HUES64 (cell line): ENCODE measurements around the gene NR2C1.

Experiments
- H3K27ac ChIP-seq: 2 replicates; pipeline ENCODE4 v1.7.0; 2013; ENCODE audit warnings: low read depth, low read length, inconsistent platforms
- H3K27me3 ChIP-seq: 2 replicates; pipeline ENCODE4 v1.6.1; 2013; ENCODE audit warnings: mild to moderate bottlenecking, low read length; ENCODE audit not compliant: insufficient read depth
- H3K36me3 ChIP-seq: 2 replicates; pipeline ENCODE4 v1.6.1; 2013; ENCODE audit warnings: mild to moderate bottlenecking, low read length; ENCODE audit not compliant: insufficient read depth
- H3K4me1 ChIP-seq: 2 replicates; pipeline ENCODE4 v1.6.1; 2013; ENCODE audit warnings: mild to moderate bottlenecking, low read length, moderate library complexity; ENCODE audit not compliant: insufficient read depth
- H3K4me3 ChIP-seq: 2 replicates; pipeline ENCODE4 v1.5.1; 2013; ENCODE audit warnings: mild to moderate bottlenecking, low read length, moderate library complexity
- H3K9ac ChIP-seq: 2 replicates; pipeline ENCODE4 v1.6.1; 2013; ENCODE audit warnings: mild to moderate bottlenecking, low read depth, low read length
- H3K9me3 ChIP-seq: 2 replicates; pipeline ENCODE4 v1.6.1; 2013; ENCODE audit warnings: low read depth, low read length; ENCODE audit not compliant: insufficient read depth
- WGBS: fragments of 150-250, 120-280 bp; methylation state at CpG from one replicate; pipeline ENCODE4 v1.1.7; 2013; ENCODE audit warnings: missing lambda C conversion rate; 5-methylcytosine and 5-hydroxymethylcytosine counted together

NR2C1 gene

DNA sequence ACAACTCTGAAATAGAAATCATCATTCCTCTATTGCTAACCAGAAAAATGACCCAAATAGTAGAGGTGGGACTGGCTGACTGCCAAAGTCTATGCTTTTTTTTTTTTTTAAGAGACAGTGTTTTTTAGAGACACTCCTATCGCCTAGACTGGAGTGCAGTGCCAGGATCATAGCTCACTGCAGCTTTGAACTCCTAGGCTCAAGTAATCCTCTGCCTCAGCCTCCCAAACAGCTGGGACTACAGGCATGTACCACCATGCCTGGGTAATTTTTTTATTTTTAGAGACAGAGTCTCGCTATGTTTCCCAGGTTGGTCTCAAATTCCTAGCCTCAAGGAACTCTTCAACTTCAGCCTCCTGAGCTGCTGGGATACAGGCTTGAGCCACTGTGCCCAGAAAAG lies 19.2 kb downstream of the NR2C1 start:
- H3K27me3 ChIP-seq = no peaks in the 10 kb centered on the region

GRCh38 chr12:95051241-95051640 lies 22.2 kb downstream of the NR2C1 start:
- H3K9ac ChIP-seq = no peak overlapping the region
- H3K4me1 ChIP-seq = no peaks in the 10 kb centered on the region
- H3K27me3 ChIP-seq = no peaks in the 10 kb centered on the region
- peaks cover 92% of the 10 kb centered on the region for H3K36me3 ChIP-seq
- WGBS = 92% methylated on average over 4 of the region's 4 CpGs
- H3K27ac ChIP-seq = no peak overlapping the region
- H3K4me3 ChIP-seq = no peak overlapping the region
- H3K9me3 ChIP-seq = no peaks in the 10 kb centered on the region

More for the DNA sequence above, 19.2 kb downstream of the NR2C1 start:
- H3K9ac ChIP-seq = no peak overlapping the region
- peaks cover 92% of the 10 kb centered on the region for H3K36me3 ChIP-seq
- no peaks in the 10 kb centered on the region for H3K4me1 ChIP-seq
- no peak overlapping the region for H3K4me3 ChIP-seq
- H3K27ac ChIP-seq = no peak overlapping the region
- no peaks in the 10 kb centered on the region for H3K9me3 ChIP-seq
- 91% methylated on average over 2 of the region's 2 CpGs for WGBS

DNA sequence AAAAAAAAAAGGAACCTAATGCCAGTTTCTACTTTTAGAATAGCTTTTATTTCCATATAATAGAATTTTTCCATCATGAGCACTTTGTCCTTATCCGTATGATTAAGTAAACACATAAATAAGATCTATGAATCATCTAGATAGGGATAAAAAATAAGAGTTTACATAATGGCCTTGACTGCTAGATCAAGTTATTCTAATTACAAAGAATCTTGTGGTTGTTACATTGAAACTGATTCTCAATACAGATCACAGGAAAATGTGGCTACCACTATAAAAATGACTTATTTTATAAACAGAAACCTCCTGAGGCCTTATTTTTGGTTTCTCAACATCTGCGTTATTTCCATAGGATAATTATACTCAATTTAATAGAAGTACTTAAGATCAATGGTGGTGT lies 35.5 kb downstream of the NR2C1 start:
- WGBS = no CpG with 5 or more reads among the region's 2 CpGs
- no peak overlapping the region for H3K27ac ChIP-seq
- H3K4me1 ChIP-seq = no peaks in the 10 kb centered on the region
- H3K9ac ChIP-seq = no peak overlapping the region
- H3K9me3 ChIP-seq = no peaks in the 10 kb centered on the region
- H3K27me3 ChIP-seq = no peaks in the 10 kb centered on the region
- H3K36me3 ChIP-seq = peaks cover 97% of the 10 kb centered on the region
- H3K4me3 ChIP-seq = no peak overlapping the region

- Histone ChIP-seq H3K9ac (no peak overlapping the region), H3K4me3 (no peak overlapping the region), H3K4me1 (no peaks in the 10 kb centered on the region), H3K27ac (no peak overlapping the region), H3K9me3 (no peaks in the 10 kb centered on the region), H3K36me3 (peaks cover 96% of the 10 kb centered on the region), H3K27me3 (no peaks in the 10 kb centered on the region)
- 93% methylated on average over 1 of the region's 1 CpG for WGBS
These were observed 38.7 kb downstream of the NR2C1 start for GRCh38 chr12:95034750-95035149.

GRCh38 chr12:95022477-95022876 lies 50.9 kb downstream of the NR2C1 start:
- Histone ChIP-seq H3K36me3 (peaks cover 62% of the 10 kb centered on the region), H3K4me1 (no peaks in the 10 kb centered on the region), H3K4me3 (no peak overlapping the region), H3K27ac (no peak overlapping the region), H3K9me3 (no peaks in the 10 kb centered on the region), H3K27me3 (no peaks in the 10 kb centered on the region), H3K9ac (no peak overlapping the region)
- 90% methylated on average over 2 of the region's 2 CpGs for WGBS

GRCh38 chr12:95017482-95017881 lies 55.9 kb downstream of the NR2C1 start:
- Histone ChIP-seq H3K27me3 (no peaks in the 10 kb centered on the region), H3K9me3 (no peaks in the 10 kb centered on the region), H3K4me3 (no peak overlapping the region), H3K36me3 (peaks cover 23% of the 10 kb centered on the region), H3K9ac (no peak overlapping the region), H3K27ac (no peak overlapping the region), H3K4me1 (no peaks in the 10 kb centered on the region)
- 75% methylated on average over 1 of the region's 1 CpG for WGBS

DNA sequence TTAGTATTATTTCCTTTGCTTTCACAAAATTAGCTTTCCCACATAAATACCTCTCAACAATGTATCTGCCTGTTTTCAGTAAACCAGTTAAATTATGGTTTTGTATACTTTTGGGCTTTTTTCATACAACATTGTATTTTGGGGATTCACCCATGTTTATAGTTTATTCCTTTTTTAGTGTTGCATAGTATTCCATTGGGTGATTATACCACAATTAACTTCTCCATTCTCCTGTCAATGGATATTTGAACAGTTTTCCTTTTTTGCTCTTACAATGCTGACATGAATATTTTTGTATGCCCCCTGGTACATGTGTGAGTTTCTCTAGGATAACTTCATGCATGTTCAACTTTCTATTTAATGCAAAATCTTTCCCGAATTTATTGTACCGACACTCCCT lies 57.3 kb downstream of the NR2C1 start:
- WGBS = 100% methylated on average over 2 of the region's 2 CpGs
- peaks cover 11% of the 10 kb centered on the region for H3K36me3 ChIP-seq
- H3K9ac ChIP-seq = no peak overlapping the region
- H3K9me3 ChIP-seq = no peaks in the 10 kb centered on the region
- no peaks in the 10 kb centered on the region for H3K27me3 ChIP-seq
- no peak overlapping the region for H3K4me3 ChIP-seq
- H3K4me1 ChIP-seq = no peaks in the 10 kb centered on the region
- H3K27ac ChIP-seq = no peak overlapping the region

DNA sequence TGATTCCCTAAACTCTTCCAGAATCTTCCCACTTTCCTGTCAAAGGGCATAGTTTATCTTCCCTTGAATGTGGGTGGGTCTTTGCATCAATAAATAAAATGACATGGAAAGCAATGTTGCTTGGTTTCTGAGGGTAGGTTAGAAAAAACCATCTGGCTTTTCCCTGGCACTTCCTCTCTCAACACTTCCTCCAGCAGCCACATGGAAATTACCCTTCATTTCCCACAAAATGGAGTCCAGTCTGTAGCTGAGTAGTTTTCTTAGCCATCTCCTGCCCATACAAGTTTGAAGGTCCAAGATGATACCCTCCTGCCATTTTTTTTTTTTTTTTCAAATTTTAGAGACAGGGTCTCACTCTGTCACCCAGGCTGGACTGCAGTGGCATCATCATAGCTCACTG lies 58.9 kb downstream of the NR2C1 start:
- peaks cover 1% of the 10 kb centered on the region; the same call in 1 of the 2 replicates for H3K36me3 ChIP-seq
- no peak overlapping the region for H3K27ac ChIP-seq
- H3K4me1 ChIP-seq = no peaks in the 10 kb centered on the region
- no peak overlapping the region for H3K9ac ChIP-seq
- no peak overlapping the region for H3K4me3 ChIP-seq
- no peaks in the 10 kb centered on the region for H3K27me3 ChIP-seq
- H3K9me3 ChIP-seq = no peaks in the 10 kb centered on the region

GRCh38 chr12:95006206-95006605 lies 67.2 kb downstream of the NR2C1 start:
- Histone ChIP-seq H3K27ac (no peak overlapping the region), H3K4me1 (0 out of 2 replicates have a peak, but pooled peaks cover 4% of the 10 kb centered on the region), H3K27me3 (no peaks in the 10 kb centered on the region), H3K36me3 (peaks cover 2% of the 10 kb centered on the region; the same call in 1 of the 2 replicates), H3K9me3 (no peaks in the 10 kb centered on the region), H3K4me3 (no peak overlapping the region), H3K9ac (no peak overlapping the region)
- 98% methylated on average over 4 of the region's 4 CpGs for WGBS

- WGBS = 96% methylated on average over 1 of the region's 2 CpGs
- no peak overlapping the region for H3K27ac ChIP-seq
These were observed 68.8 kb downstream of the NR2C1 start for GRCh38 chr12:95004610-95005009.

DNA sequence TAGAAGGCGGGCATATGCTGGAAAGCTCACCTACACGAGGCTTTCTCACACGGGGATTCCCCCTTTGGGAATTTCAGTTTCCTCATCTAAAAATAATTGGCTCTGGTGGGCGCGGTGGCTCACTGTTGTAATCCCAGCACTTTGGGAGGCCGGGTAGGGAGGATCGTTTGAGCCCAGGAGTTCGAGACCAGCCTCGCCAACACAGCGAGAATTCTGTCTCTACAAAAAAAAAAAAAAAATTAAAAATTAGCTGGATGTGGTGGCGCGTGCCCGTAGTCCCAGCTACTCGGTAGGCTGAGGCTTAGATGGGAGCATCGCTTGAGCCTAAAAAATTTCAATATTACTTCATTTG lies 69.5 kb downstream of the NR2C1 start:
- H3K9ac ChIP-seq = no peak overlapping the region
- H3K36me3 ChIP-seq = peaks cover 13% of the 10 kb centered on the region
- no peaks in the 10 kb centered on the region for H3K9me3 ChIP-seq
- H3K27ac ChIP-seq = peak overlapping the region; percentile 36; the same call in 1 of the 2 replicates
- 78% methylated on average over 15 of the region's 15 CpGs for WGBS
- no peaks in the 10 kb centered on the region for H3K27me3 ChIP-seq
- peak overlapping the region; percentile 87 for H3K4me3 ChIP-seq
- H3K4me1 ChIP-seq = 0 out of 2 replicates have a peak, but pooled peaks cover 4% of the 10 kb centered on the region

More at GRCh38 chr12:95004610-95005009, 68.8 kb downstream of the NR2C1 start:
- no peak overlapping the region for H3K9ac ChIP-seq
- H3K9me3 ChIP-seq = no peaks in the 10 kb centered on the region
- H3K4me3 ChIP-seq = no peak overlapping the region
- peaks cover 13% of the 10 kb centered on the region for H3K36me3 ChIP-seq
- H3K4me1 ChIP-seq = 0 out of 2 replicates have a peak, but pooled peaks cover 4% of the 10 kb centered on the region
- no peaks in the 10 kb centered on the region for H3K27me3 ChIP-seq
